ENCODE results near the gene PDE4D. TPM values are rescaled to one million over a fixed set of nuclear protein-coding genes. Genes with fewer than 3 reads are reported as not detected.

The PDE4D gene
- total and polyA plus RNA-seq, 4 donors = 12.8 to 167 (median 44.5) TPM

DNA sequence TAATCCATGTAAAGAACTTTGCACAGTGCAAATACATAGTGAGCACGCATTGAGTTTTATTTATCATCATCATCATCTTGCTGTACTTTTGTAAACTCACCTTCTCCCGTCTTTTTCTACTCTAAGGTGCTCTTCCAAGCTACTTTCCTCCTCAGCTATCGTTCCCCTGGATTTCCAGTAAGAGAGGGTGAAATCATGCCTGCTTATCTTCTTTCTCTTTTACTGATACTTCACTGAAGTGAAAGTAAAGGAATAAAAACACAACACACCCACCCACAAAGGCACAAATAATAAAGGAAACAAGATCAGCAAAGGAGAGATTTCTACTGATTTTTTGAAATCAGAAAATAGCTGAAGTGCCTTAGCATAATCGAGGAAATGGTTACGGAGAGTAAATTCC lies 800.8 kb downstream of the PDE4D start:
- Histone ChIP-seq H3K4me1 (ENCODE audit: control insufficient read depth in 5 of 5, insufficient read depth in 5 of 5, low read length in 5 of 5) (peaks cover 0 to 81% (median 14%) of the 10 kb centered on the region in 5 donors), H3K27me3 (ENCODE audit: control insufficient read depth in 3 of 3, insufficient read depth in 3 of 3, low read length in 2 of 3) (no peaks in the 10 kb centered on the region), H3K9ac (ENCODE audit: insufficient read depth in 1 of 2, low read length in 2 of 2) (peak overlapping the region in 1 of 2 donors; percentile 59), H3K36me3 (ENCODE audit: control insufficient read depth in 4 of 4, insufficient read depth in 4 of 4, low read length in 4 of 4) (peaks cover 0 to 3% (median 0%) of the 10 kb centered on the region in 4 donors), H3K27ac (ENCODE audit: low read depth in 1 of 2, low read length in 1 of 2) (no peak overlapping the region), H3K4me3 (no peak overlapping the region), H3K9me3 (ENCODE audit: control insufficient read depth in 4 of 4, insufficient read depth in 3 of 4, low read length in 3 of 4) (no peaks in the 10 kb centered on the region)
- ATAC-seq (ENCODE audit: insufficient read depth, low FRiP score) (no peak), DNase-seq (no peak)
- TF ChIP-seq, protein P1, sequence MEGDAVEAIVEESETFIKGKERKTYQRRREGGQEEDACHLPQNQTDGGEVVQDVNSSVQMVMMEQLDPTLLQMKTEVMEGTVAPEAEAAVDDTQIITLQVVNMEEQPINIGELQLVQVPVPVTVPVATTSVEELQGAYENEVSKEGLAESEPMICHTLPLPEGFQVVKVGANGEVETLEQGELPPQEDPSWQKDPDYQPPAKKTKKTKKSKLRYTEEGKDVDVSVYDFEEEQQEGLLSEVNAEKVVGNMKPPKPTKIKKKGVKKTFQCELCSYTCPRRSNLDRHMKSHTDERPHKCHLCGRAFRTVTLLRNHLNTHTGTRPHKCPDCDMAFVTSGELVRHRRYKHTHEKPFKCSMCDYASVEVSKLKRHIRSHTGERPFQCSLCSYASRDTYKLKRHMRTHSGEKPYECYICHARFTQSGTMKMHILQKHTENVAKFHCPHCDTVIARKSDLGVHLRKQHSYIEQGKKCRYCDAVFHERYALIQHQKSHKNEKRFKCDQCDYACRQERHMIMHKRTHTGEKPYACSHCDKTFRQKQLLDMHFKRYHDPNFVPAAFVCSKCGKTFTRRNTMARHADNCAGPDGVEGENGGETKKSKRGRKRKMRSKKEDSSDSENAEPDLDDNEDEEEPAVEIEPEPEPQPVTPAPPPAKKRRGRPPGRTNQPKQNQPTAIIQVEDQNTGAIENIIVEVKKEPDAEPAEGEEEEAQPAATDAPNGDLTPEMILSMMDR (IDR thresholded peaks at IDR 0.05; ENCODE audit: control extremely low read depth, extremely low read depth) = no peak
- 57 to 73% methylated on average over 5 of the region's 5 CpGs for WGBS, 2 donors

DNA sequence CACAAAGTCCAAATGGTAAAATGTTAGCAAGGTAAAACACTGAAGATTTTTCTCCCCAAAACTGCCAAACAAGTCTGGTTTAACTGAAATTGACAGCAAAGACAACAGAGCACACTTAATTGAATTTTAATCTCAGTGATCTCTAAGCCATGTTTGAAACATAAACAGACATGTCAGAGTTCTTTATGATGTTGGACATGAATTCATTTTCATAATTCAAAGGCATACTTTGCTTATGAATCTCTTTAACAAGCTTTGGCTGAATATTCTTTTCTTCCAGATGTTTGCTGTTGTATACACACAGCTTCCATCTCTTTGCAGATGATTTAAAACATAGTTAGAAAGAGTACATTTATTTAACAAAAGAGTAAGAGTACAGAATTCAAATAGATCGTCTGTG lies 801.6 kb downstream of the PDE4D start:
- peak in 2 of 3 donors; percentile 86 to 88 for DNase-seq
- H3K27me3 ChIP-seq (ENCODE audit: control insufficient read depth in 3 of 3, insufficient read depth in 3 of 3, low read length in 2 of 3) = no peaks in the 10 kb centered on the region
- no peak overlapping the region for H3K27ac ChIP-seq (ENCODE audit: low read depth in 1 of 2, low read length in 1 of 2)
- no peak overlapping the region for H3K9ac ChIP-seq (ENCODE audit: insufficient read depth in 1 of 2, low read length in 2 of 2)
- no peaks in the 10 kb centered on the region for H3K9me3 ChIP-seq (ENCODE audit: control insufficient read depth in 4 of 4, insufficient read depth in 3 of 4, low read length in 3 of 4)
- TF ChIP-seq, protein P1 (IDR thresholded peaks at IDR 0.05; ENCODE audit: control extremely low read depth, extremely low read depth) = no peak
- H3K4me1 ChIP-seq (ENCODE audit: control insufficient read depth in 5 of 5, insufficient read depth in 5 of 5, low read length in 5 of 5) = peaks cover 0 to 73% (median 14%) of the 10 kb centered on the region in 5 donors
- H3K4me3 ChIP-seq = no peak overlapping the region
- no peak for ATAC-seq (ENCODE audit: insufficient read depth, low FRiP score)
- H3K36me3 ChIP-seq (ENCODE audit: control insufficient read depth in 4 of 4, insufficient read depth in 4 of 4, low read length in 4 of 4) = peaks cover 0 to 3% (median 0%) of the 10 kb centered on the region in 4 donors
- WGBS, 2 donors = 67 to 73% methylated on average over 1 of the region's 1 CpG

DNA sequence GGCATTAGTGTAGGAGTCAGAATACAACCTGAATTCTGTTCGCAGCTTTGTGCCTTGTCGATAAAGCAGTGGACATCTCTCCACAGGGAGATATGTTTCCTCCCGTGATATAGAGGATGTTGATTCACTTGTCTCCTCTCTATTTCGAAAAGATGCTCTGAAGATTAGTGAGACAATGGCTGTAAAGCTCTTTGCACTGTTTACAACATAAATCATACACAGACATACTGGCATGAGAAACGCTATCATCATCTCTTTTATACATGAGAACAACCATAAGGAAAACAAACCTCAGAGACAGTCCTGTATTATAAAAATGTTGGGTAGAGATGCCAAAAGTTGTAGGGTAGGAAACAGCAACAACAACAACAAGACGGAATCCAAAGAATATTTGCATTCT lies 803.2 kb downstream of the PDE4D start:
- no peak for DNase-seq
- ATAC-seq (ENCODE audit: insufficient read depth, low FRiP score) = no peak

More for the DNA sequence above, 803.2 kb downstream of the PDE4D start:
- Histone ChIP-seq H3K9ac (ENCODE audit: insufficient read depth in 1 of 2, low read length in 2 of 2) (no peak overlapping the region), H3K4me1 (ENCODE audit: control insufficient read depth in 5 of 5, insufficient read depth in 5 of 5, low read length in 5 of 5) (peaks cover 0 to 57% (median 14%) of the 10 kb centered on the region in 5 donors), H3K9me3 (ENCODE audit: control insufficient read depth in 4 of 4, insufficient read depth in 3 of 4, low read length in 3 of 4) (no peaks in the 10 kb centered on the region), H3K27me3 (ENCODE audit: control insufficient read depth in 3 of 3, insufficient read depth in 3 of 3, low read length in 2 of 3) (no peaks in the 10 kb centered on the region), H3K27ac (ENCODE audit: low read depth in 1 of 2, low read length in 1 of 2) (no peak overlapping the region), H3K4me3 (no peak overlapping the region), H3K36me3 (ENCODE audit: control insufficient read depth in 4 of 4, insufficient read depth in 4 of 4, low read length in 4 of 4) (peaks cover 0 to 3% (median 0%) of the 10 kb centered on the region in 4 donors)
- WGBS, 2 donors = 81 to 88% methylated on average over 6 of the region's 6 CpGs
- TF ChIP-seq, protein P1 (IDR thresholded peaks at IDR 0.05; ENCODE audit: control extremely low read depth, extremely low read depth) = no peak

All from lung (tissue), 12 donors.